H1 (cell line): ENCODE data around the gene ZFPL1. TPM values are rescaled to one million over a fixed set of nuclear protein-coding genes. Genes with fewer than 3 reads are reported as not detected.

Source experiments
- GABPA ChIP-seq: IDR thresholded peaks from 2 replicates; pipeline ENCODE4 v1.6.1; 2011; ENCODE audit warnings: mild to moderate bottlenecking, low read length, moderate library complexity, borderline replicate concordance; ENCODE audit not compliant: insufficient read depth
- POU5F1 ChIP-seq: IDR thresholded peaks from 2 replicates; pipeline ENCODE4 v1.6.1; 2011; ENCODE audit warnings: low read depth, mild to moderate bottlenecking, low read length, moderate library complexity
- polyA plus RNA-seq, 7 experiments: library from polyadenylated mRNA; depleted of rRNA in 3 of 7; stranded (reverse) in 5 of 7; unstranded in 2 of 7; fragments of >200 nt in 5 of 7; fragments of 200-250 nt in 2 of 7; gene quantifications; 1 replicate in 5 of 7; 2 replicates in 1 of 7; 4 replicates in 1 of 7; pipeline versions ENCODE4 v1.2.1 to v1.2.3, GENCODE V29; 2011 to 2013; ENCODE audit warnings: missing spikeins in 2 of 7, mixed read lengths in 2 of 7
- total RNA-seq: library from RNA; stranded (reverse); fragmentation: NEBNext Ultra II Directional; extraction: Animal tissue kit (Norgen Biotek cat#: 25700); gene quantifications from 2 replicates; pipeline ENCODE4 v1.2.1, GENCODE V29; 2021

The ZFPL1 gene
- total and polyA plus RNA-seq, 2 of the 8 experiments (the other 6 are each of a cell fraction or from before 2014, with no cell fraction given) = 21.5 to 76.8 TPM

DNA sequence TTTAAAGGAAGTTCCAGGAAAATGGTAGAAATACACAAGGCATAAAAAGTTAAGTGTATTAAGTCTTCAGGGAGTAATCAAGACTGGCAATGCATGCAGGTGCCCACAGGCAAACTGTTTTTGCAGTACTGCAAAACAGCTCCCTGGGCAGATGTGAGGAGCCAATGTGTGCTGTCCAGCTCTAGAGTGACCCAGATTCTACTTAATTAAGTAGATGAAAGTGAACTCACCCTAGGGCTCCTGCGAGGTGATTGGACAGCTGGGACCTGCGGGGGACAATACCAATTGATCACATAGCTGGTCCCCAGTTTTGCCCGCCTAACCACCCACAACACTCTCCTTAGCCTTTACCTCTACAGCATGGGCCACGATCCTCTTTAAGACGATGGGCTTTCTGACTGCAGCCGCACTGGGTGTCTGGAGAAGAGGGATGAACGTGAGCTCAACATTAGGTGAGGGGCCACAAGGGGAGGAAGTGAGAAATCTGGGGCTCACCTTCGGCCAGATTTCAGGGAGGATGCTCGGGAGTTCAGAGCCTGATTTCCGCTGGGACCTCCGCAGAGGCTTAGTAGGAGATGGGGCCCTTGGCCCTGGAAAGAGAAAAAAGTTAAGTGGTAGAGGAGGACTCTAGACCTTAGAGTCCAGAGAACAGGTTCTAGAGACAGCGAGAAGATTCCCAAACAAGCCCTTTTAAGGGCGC is 738 bp upstream of the ZFPL1 start (continued):
- TF ChIP-seq POU5F1 (no peak), GABPA (no peak)
